ENCODE data around the gene HAUS3.

The HAUS3 gene

GRCh38 chr4:2262944-2263250 lies 21.0 kb upstream of the HAUS3 start:
- no peak for DNase-seq

- DNase-seq = peak; percentile 98
Measured at GRCh38 chr4:2262145-2262943, 20.4 kb upstream of the HAUS3 start.

- no peak for DNase-seq
Measured at GRCh38 chr4:2261853-2262144, 19.9 kb upstream of the HAUS3 start, which contains the start of gene MXD4. Gene MXD4, minus strand, starts transcription at chr4:2262109. Its CDS starts 129 bp downstream, at chr4:2261980.

- DNase-seq = no peak
Measured at GRCh38 chr4:2261110-2261852, 19.4 kb upstream of the HAUS3 start.

- no peak for DNase-seq
Measured at GRCh38 chr4:2260344-2261109, 18.6 kb upstream of the HAUS3 start.

- no peak for DNase-seq
Measured at GRCh38 chr4:2259541-2260343, 17.8 kb upstream of the HAUS3 start.

- DNase-seq = no peak
Measured at GRCh38 chr4:2259036-2259540, 17.2 kb upstream of the HAUS3 start.

- no peak for DNase-seq
Measured at GRCh38 chr4:2258091-2259035, 16.4 kb upstream of the HAUS3 start.

- DNase-seq = no peak
Measured at GRCh38 chr4:2257361-2258081, 15.6 kb upstream of the HAUS3 start.

GRCh38 chr4:2256781-2257191 lies 14.9 kb upstream of the HAUS3 start:
- no peak for DNase-seq

GRCh38 chr4:2256156-2256731 lies 14.3 kb upstream of the HAUS3 start:
- DNase-seq = no peak

- DNase-seq = no peak
Measured at GRCh38 chr4:2255501-2256155, 13.7 kb upstream of the HAUS3 start.

GRCh38 chr4:2254665-2255500 lies 13.0 kb upstream of the HAUS3 start:
- no peak for DNase-seq

GRCh38 chr4:2253160-2254084 lies 11.5 kb upstream of the HAUS3 start:
- DNase-seq = no peak

GRCh38 chr4:2252530-2253091 lies 10.7 kb upstream of the HAUS3 start:
- DNase-seq = no peak

GRCh38 chr4:2251795-2252529 lies 10.0 kb upstream of the HAUS3 start:
- DNase-seq = no peak

Data from NCI-H526 treated with DMSO at 0.1 percent for 48 hours (cell line).